GM23248 (cell line): Measurements from ENCODE around the gene SEMA6B. TPM values are rescaled to one million over a fixed set of nuclear protein-coding genes. Genes with fewer than 3 reads are reported as not detected.

Experiments used
- DNase-seq: peaks from one replicate; pipeline ENCODE4 v3.0.0-alpha.2; 2015
- H2AFZ ChIP-seq: fragments of 200-600 bp; sonication (generic); 2 replicates; pipeline ENCODE4 v1.6.1; 2016; ENCODE audit warnings: antibody characterized with exemption
- H3F3A ChIP-seq: fragments of 200-600 bp; sonication (generic); 2 replicates; pipeline ENCODE4 v1.6.1; 2016; ENCODE audit warnings: mild to moderate bottlenecking, antibody characterized with exemption, mixed run types; ENCODE audit not compliant: insufficient read depth
- H3K27ac ChIP-seq: fragments of 200-600 bp; sonication (generic); 2 replicates; pipeline ENCODE4 v1.5.1; 2016; ENCODE audit warnings: mild to moderate bottlenecking
- H3K27me3 ChIP-seq: fragments of 200-600 bp; sonication (generic); replicated peaks from 2 replicates; pipeline ENCODE4 v1.6.1; 2016; ENCODE audit warnings: mild to moderate bottlenecking; ENCODE audit not compliant: insufficient read depth
- H3K36me3 ChIP-seq: fragments of 200-600 bp; sonication (generic); 2 replicates; pipeline ENCODE4 v1.6.1; 2016; ENCODE audit warnings: low read depth, mild to moderate bottlenecking
- H3K4me1 ChIP-seq: fragments of 200-600 bp; sonication (generic); 2 replicates; pipeline ENCODE4 v1.6.1; 2016; ENCODE audit warnings: mild to moderate bottlenecking; ENCODE audit not compliant: insufficient read depth
- H3K4me2 ChIP-seq: fragments of 200-600 bp; sonication (generic); one replicate; pipeline ENCODE4 v1.6.1; 2016; ENCODE audit warnings: mild to moderate bottlenecking; ENCODE audit not compliant: unreplicated experiment
- H3K4me3 ChIP-seq: fragments of 200-600 bp; sonication (generic); 2 replicates; pipeline ENCODE4 v1.5.1; 2016; ENCODE audit warnings: mild to moderate bottlenecking
- H3K79me2 ChIP-seq: fragments of 200-600 bp; sonication (generic); 2 replicates; pipeline ENCODE4 v1.6.1; 2016; ENCODE audit warnings: mild to moderate bottlenecking; ENCODE audit not compliant: insufficient read depth
- H3K9ac ChIP-seq: fragments of 200-600 bp; sonication (generic); 2 replicates; pipeline ENCODE4 v1.6.1; 2016; ENCODE audit warnings: mild to moderate bottlenecking
- H3K9me2 ChIP-seq: fragments of 200-600 bp; sonication (generic); 2 replicates; pipeline ENCODE4 v1.6.1; 2016; ENCODE audit warnings: mixed run types, mild to moderate bottlenecking, moderate library complexity; ENCODE audit not compliant: insufficient read depth
- H3K9me3 ChIP-seq: fragments of 200-600 bp; sonication (generic); one replicate; pipeline ENCODE4 v1.6.1; 2017; ENCODE audit warnings: low read depth
- H4K20me1 ChIP-seq: fragments of 200-600 bp; sonication (generic); 2 replicates; pipeline ENCODE4 v1.6.0; 2016; ENCODE audit not compliant: insufficient read depth
- EZH2 ChIP-seq: fragments of 200-600 bp; sonication (generic); IDR thresholded peaks from 2 replicates; pipeline ENCODE4 v1.6.1; 2018; ENCODE audit warnings: antibody characterized with exemption, mild to moderate bottlenecking; ENCODE audit not compliant: insufficient read depth, poor library complexity, severe bottlenecking
- EZH2phosphoT487 ChIP-seq: fragments of 200-600 bp; sonication (generic); IDR thresholded peaks from 2 replicates; pipeline ENCODE4 v1.6.1; 2018; ENCODE audit warnings: antibody characterized with exemption, moderate library complexity, mild to moderate bottlenecking, low read depth; ENCODE audit not compliant: insufficient read depth
- WGBS, 2 experiments: methylation state at CpG; one replicate each; pipeline ENCODE4 v1.1.6; 2015 to 2017; ENCODE audit warnings: low lambda C conversion rate in 2 of 2, low coverage in 1 of 2; ENCODE audit errors: missing lambda C conversion rate in 2 of 2; 5-methylcytosine and 5-hydroxymethylcytosine counted together
- in situ Hi-C: fragments of 300-500 bp; cut with MboI; formaldehyde crosslinking; loops from 2 replicates; pipeline ENCODE4 v1.15.0; 2020
- polyA plus RNA-seq: library from polyadenylated mRNA; unstranded; fragments of >200 nt; fragmentation: Nextera tagmentation; extraction: Ambion mirVana; gene quantifications from 2 replicates; pipeline ENCODE4 v1.2.1, GENCODE V29; 2016
- total RNA-seq: library from RNA; depleted of rRNA; stranded (reverse); fragments of >200 nt; shearing (Covaris generic); gene quantifications from 2 replicates; pipeline ENCODE4 v1.2.3, GENCODE V29; 2014

SEMA6B gene
- total and polyA plus RNA-seq, 2 experiments from 2014 or later = not detected

GRCh38 chr19:4557144-4557970 is 2.1 kb downstream of the SEMA6B start:
- H3K9me3 ChIP-seq = no peaks in the 10 kb centered on the region
- in situ Hi-C loops = no loop called here
- H3K79me2 ChIP-seq = no peaks in the 10 kb centered on the region
- no peak overlapping the region for H3K4me2 ChIP-seq
- H2AFZ ChIP-seq = no peak overlapping the region
- H3K27ac ChIP-seq = no peak overlapping the region
- no peak for DNase-seq
- no peaks in the 10 kb centered on the region for H3F3A ChIP-seq
- no peak overlapping the region for H3K4me3 ChIP-seq
- 58 to 60% methylated on average over 32 to 33 of the region's 33 CpGs for WGBS, 2 experiments
- no peaks in the 10 kb centered on the region for H3K27me3 ChIP-seq
- no peaks in the 10 kb centered on the region for H3K36me3 ChIP-seq
- no peaks in the 10 kb centered on the region for H3K4me1 ChIP-seq
- TF ChIP-seq EZH2 (no peak), EZH2phosphoT487 (no peak)
- H4K20me1 ChIP-seq = no peaks in the 10 kb centered on the region
- H3K9me2 ChIP-seq = no peaks in the 10 kb centered on the region
- no peak overlapping the region for H3K9ac ChIP-seq

GRCh38 chr19:4556597-4557127 is 2.8 kb downstream of the SEMA6B start:
- H3K4me2 ChIP-seq = no peak overlapping the region
- H3F3A ChIP-seq = no peaks in the 10 kb centered on the region
- no peaks in the 10 kb centered on the region for H3K36me3 ChIP-seq
- no peak overlapping the region for H3K27ac ChIP-seq
- in situ Hi-C loops = no loop called here
- WGBS, 2 experiments = 64 to 87% methylated on average over 10 to 25 of the region's 25 CpGs
- no peaks in the 10 kb centered on the region for H4K20me1 ChIP-seq
- DNase-seq = peak; percentile 56
- H3K27me3 ChIP-seq = no peaks in the 10 kb centered on the region
- H3K9ac ChIP-seq = no peak overlapping the region
- H2AFZ ChIP-seq = no peak overlapping the region
- H3K4me1 ChIP-seq = no peaks in the 10 kb centered on the region
- H3K4me3 ChIP-seq = no peak overlapping the region
- H3K79me2 ChIP-seq = no peaks in the 10 kb centered on the region
- H3K9me3 ChIP-seq = no peaks in the 10 kb centered on the region
- TF ChIP-seq EZH2phosphoT487 (no peak), EZH2 (no peak)
- no peaks in the 10 kb centered on the region for H3K9me2 ChIP-seq

- H3K9me2 ChIP-seq = no peaks in the 10 kb centered on the region
- H3K4me3 ChIP-seq = no peak overlapping the region
- H2AFZ ChIP-seq = no peak overlapping the region
- no peaks in the 10 kb centered on the region for H3K4me1 ChIP-seq
- no peaks in the 10 kb centered on the region for H3K36me3 ChIP-seq
- 55 to 59% methylated on average over 41 to 43 of the region's 43 CpGs for whole genome bisulfite sequencing, 2 experiments
- in situ Hi-C loops = no loop called here
- TF ChIP-seq EZH2 (no peak), EZH2phosphoT487 (no peak)
- H3K79me2 ChIP-seq = no peaks in the 10 kb centered on the region
- no peak for DNase-seq
- H3K9ac ChIP-seq = no peak overlapping the region
- H3K27me3 ChIP-seq = no peaks in the 10 kb centered on the region
- no peaks in the 10 kb centered on the region for H4K20me1 ChIP-seq
- no peak overlapping the region for H3K4me2 ChIP-seq
- no peak overlapping the region for H3K27ac ChIP-seq
- H3K9me3 ChIP-seq = no peaks in the 10 kb centered on the region
- no peaks in the 10 kb centered on the region for H3F3A ChIP-seq
Measured at GRCh38 chr19:4555657-4556561, 3.6 kb downstream of the SEMA6B start.

GRCh38 chr19:4554717-4555116 is 4.8 kb downstream of the SEMA6B start:
- 78% methylated on average over 7 of the region's 7 CpGs for WGBS, 2 experiments
- DNase-seq = no peak
- Histone ChIP-seq H3K4me1 (no peaks in the 10 kb centered on the region), H3K27me3 (no peaks in the 10 kb centered on the region), H4K20me1 (no peaks in the 10 kb centered on the region), H3F3A (no peaks in the 10 kb centered on the region), H3K9me3 (no peaks in the 10 kb centered on the region), H3K4me3 (no peak overlapping the region), H2AFZ (no peak overlapping the region), H3K9ac (no peak overlapping the region), H3K79me2 (no peaks in the 10 kb centered on the region), H3K9me2 (no peaks in the 10 kb centered on the region), H3K36me3 (no peaks in the 10 kb centered on the region), H3K27ac (no peak overlapping the region), H3K4me2 (no peak overlapping the region)
- no peak for TF ChIP-seq EZH2phosphoT487
- no peak for TF ChIP-seq EZH2
- in situ Hi-C loops = no loop called here
